ENCODE measurements around the gene CASZ1. TPM values are rescaled to one million over a fixed set of nuclear protein-coding genes. Genes with fewer than 3 reads are reported as not detected.

CASZ1 gene
- total and polyA plus RNA-seq, 2 donors (not counting 3 experiments of a cell fraction or from before 2014, with no cell fraction given): 1.5 to 5.2 TPM

DNA sequence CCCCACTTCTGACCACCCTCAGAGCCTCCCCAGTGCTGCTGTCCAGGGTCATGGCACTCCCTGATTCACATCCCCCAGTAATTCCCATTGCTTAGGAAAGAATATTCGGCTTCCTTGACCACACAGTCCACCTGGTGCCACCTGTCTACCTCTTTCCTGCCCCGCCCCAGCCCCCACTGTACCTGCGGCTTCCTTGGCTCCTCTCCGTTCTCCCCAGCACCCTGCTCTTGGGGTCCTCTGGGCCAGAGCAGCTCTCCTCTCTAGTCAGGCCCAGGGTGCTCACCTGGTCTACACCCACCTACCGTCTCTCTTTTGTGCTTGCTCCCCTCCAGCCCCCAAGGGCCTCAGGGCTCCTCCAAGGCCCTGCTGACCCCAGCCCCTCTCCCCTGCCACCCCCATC, 179.1 kb downstream of the CASZ1 start:
- Histone ChIP-seq H3K27me3 (ENCODE audit: control insufficient read depth in 2 of 2, insufficient read depth in 2 of 2, low read length in 2 of 2) (no peaks in the 10 kb centered on the region), H3K79me2 (ENCODE audit: control insufficient read depth, insufficient read depth, low read length) (no peaks in the 10 kb centered on the region), H3K9me1 (replicated peaks; ENCODE audit: control insufficient read depth, extremely low read depth, insufficient read depth, low read length) (no peaks in the 10 kb centered on the region), H3K4me1 (ENCODE audit: control insufficient read depth, extremely low read depth, insufficient read depth, low read length) (no peaks in the 10 kb centered on the region), H3K9ac (replicated peaks; ENCODE audit: extremely low read depth, insufficient read depth, low read length) (no peak overlapping the region), H3K36me3 (ENCODE audit: control insufficient read depth in 2 of 2, extremely low read depth in 1 of 2, insufficient read depth in 2 of 2, low read length in 2 of 2) (peaks cover 0 to 4% of the 10 kb centered on the region in 2 experiments), H3K9me3 (replicated peaks; ENCODE audit: control insufficient read depth, insufficient read depth, low read length) (no peaks in the 10 kb centered on the region), H3K4me2 (ENCODE audit: insufficient read depth, low read length) (no peak overlapping the region), H3K27ac (ENCODE audit: insufficient read depth, low read depth, low read length) (no peak overlapping the region), H2AFZ (ENCODE audit: low read depth, low read length) (no peak overlapping the region), H4K20me1 (replicated peaks; ENCODE audit: control insufficient read depth, extremely low read depth, insufficient read depth, low read length) (no peaks in the 10 kb centered on the region), H3K4me3 (replicated peaks in 1 of 3; ENCODE audit: insufficient read depth in 1 of 3, low read depth in 1 of 3, low read length in 3 of 3) (no peak overlapping the region)
- FAIRE-seq: no peak
- no TSS peak for BruUV-seq (replicated peaks)
- DNase-seq (ENCODE audit: low read depth, low spot score): no peak
- dilution Hi-C loops (cut with MboI; ENCODE audit: extremely low pct_ligation_motif_present, low sequenced_read_pairs) (no loop called here), intact Hi-C loops (cut with micrococcal nuclease) (no loop called here)
- CTCF ChIA-PET: no interaction called here
- POLR2A ChIA-PET: no interaction called here
- TF ChIP-seq, protein P1, sequence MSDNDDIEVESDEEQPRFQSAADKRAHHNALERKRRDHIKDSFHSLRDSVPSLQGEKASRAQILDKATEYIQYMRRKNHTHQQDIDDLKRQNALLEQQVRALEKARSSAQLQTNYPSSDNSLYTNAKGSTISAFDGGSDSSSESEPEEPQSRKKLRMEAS (IDR thresholded peaks at IDR 0.05; ENCODE audit: insufficient read depth, insufficient read length): no peak
- TF ChIP-seq JUN (IDR thresholded peaks at IDR 0.05; ENCODE audit: borderline replicate concordance, insufficient read depth, insufficient read length, low read depth) (no peak), EZH2 (IDR thresholded peaks at IDR 0.05; ENCODE audit: borderline replicate concordance, low read depth, low read length, severe bottlenecking) (no peak), POLR2A (IDR thresholded peaks at IDR 0.05; ENCODE audit: low read depth, low read length) (no peak), POLR2AphosphoS5 (IDR thresholded peaks at IDR 0.05; ENCODE audit: insufficient read depth, low read depth, low read length) (no peak), GATA2 (IDR thresholded peaks at IDR 0.05; ENCODE audit: insufficient read depth, insufficient read length, low read depth, low read length) (no peak), FOS (IDR thresholded peaks at IDR 0.05; ENCODE audit: borderline replicate concordance, insufficient read depth, low read length) (no peak), MYC (IDR thresholded peaks at IDR 0.05; ENCODE audit: low read depth, low read length) (no peak)
- TF ChIP-seq, protein P2, sequence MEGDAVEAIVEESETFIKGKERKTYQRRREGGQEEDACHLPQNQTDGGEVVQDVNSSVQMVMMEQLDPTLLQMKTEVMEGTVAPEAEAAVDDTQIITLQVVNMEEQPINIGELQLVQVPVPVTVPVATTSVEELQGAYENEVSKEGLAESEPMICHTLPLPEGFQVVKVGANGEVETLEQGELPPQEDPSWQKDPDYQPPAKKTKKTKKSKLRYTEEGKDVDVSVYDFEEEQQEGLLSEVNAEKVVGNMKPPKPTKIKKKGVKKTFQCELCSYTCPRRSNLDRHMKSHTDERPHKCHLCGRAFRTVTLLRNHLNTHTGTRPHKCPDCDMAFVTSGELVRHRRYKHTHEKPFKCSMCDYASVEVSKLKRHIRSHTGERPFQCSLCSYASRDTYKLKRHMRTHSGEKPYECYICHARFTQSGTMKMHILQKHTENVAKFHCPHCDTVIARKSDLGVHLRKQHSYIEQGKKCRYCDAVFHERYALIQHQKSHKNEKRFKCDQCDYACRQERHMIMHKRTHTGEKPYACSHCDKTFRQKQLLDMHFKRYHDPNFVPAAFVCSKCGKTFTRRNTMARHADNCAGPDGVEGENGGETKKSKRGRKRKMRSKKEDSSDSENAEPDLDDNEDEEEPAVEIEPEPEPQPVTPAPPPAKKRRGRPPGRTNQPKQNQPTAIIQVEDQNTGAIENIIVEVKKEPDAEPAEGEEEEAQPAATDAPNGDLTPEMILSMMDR (IDR thresholded peaks at IDR 0.05; ENCODE audit: extremely low read depth in 1 of 2, insufficient read depth in 1 of 2, low read depth in 1 of 2, low read length in 2 of 2): no peak
